Right cardiac atrium (tissue), 5 donors: ENCODE measurements around the gene LMX1B. TPM values are rescaled to one million over a fixed set of nuclear protein-coding genes. Genes with fewer than 3 reads are reported as not detected.
A peak's percentile ranks its signal among the peaks of the same experiment; 100 is the strongest.
"Not testable (repeated sequence)": the region's sequence is repeated elsewhere in the genome, so short reads cannot be mapped to it uniquely, and the experiment has no call there.

Source experiments
- ATAC-seq, 2 donors: fragments of 200-7000 bp; cut with Tn5 transposase; one replicate each; pipeline versions ENCODE4 v1.8.0 to v1.9.1; 2020; ENCODE audit warnings: moderate library complexity in 2 of 2, mild to moderate bottlenecking in 1 of 2
- DNase-seq, 3 donors: peaks; one replicate each; pipeline ENCODE4 v3.0.0-alpha.2; 2020
- H3K27ac ChIP-seq: one replicate; pipeline ENCODE4 v1.5.1; 2013; ENCODE audit warnings: mild to moderate bottlenecking, low read length, control low read depth, moderate library complexity
- H3K27me3 ChIP-seq: one replicate; pipeline ENCODE4 v1.6.1; 2013; ENCODE audit not compliant: control insufficient read depth, insufficient read depth
- H3K4me1 ChIP-seq: one replicate; pipeline ENCODE4 v1.6.1; 2013; ENCODE audit warnings: low read length; ENCODE audit not compliant: control insufficient read depth, insufficient read depth
- H3K4me3 ChIP-seq: one replicate; pipeline ENCODE4 v1.5.1; 2013; ENCODE audit warnings: low read length, control low read depth
- H3K9me3 ChIP-seq: one replicate; pipeline ENCODE4 v1.6.1; 2013; ENCODE audit warnings: low read length; ENCODE audit not compliant: control insufficient read depth
- WGBS: extraction: QIAGEN DNeasy Blood & Tissue Kit; methylation state at CpG from one replicate; pipeline ENCODE4 v1.1.7; 2013; 5-methylcytosine and 5-hydroxymethylcytosine counted together
- intact Hi-C, 4 donors: fragments of 100-400 bp; cut with DNase I; formaldehyde crosslinking; loops; one replicate each; pipeline versions ENCODE4 v1.11.0 to v1.14.0; 2022 to 2023
- polyA plus RNA-seq: library from polyadenylated mRNA; stranded (reverse); fragments of 200-250 nt; gene quantifications from one replicate; pipeline ENCODE4 v1.2.3, GENCODE V29; 2013
- total RNA-seq, 4 donors: library from RNA; stranded (reverse); fragmentation: NEBNext Ultra II Directional; extraction: Animal tissue kit (Norgen Biotek cat#: 25700); gene quantifications; one replicate each; pipeline ENCODE4 v1.2.1, GENCODE V29; 2021
- donor health status: healthy with polysubstance abuse.
- donor health status: DM: no; HTN: yes; CAD: no.
- donor health status: DM: no; HTN: no; CAD: no.
- donor health status: DM: no; HTN: yes; CAD: no; lungs with severe emphysema.
- donor health status: DM: yes; HTN: yes; CAD: no.

The LMX1B gene
- total and polyA plus RNA-seq, 5 donors = 0.81 to 3.6 (median 1.7) TPM

DNA sequence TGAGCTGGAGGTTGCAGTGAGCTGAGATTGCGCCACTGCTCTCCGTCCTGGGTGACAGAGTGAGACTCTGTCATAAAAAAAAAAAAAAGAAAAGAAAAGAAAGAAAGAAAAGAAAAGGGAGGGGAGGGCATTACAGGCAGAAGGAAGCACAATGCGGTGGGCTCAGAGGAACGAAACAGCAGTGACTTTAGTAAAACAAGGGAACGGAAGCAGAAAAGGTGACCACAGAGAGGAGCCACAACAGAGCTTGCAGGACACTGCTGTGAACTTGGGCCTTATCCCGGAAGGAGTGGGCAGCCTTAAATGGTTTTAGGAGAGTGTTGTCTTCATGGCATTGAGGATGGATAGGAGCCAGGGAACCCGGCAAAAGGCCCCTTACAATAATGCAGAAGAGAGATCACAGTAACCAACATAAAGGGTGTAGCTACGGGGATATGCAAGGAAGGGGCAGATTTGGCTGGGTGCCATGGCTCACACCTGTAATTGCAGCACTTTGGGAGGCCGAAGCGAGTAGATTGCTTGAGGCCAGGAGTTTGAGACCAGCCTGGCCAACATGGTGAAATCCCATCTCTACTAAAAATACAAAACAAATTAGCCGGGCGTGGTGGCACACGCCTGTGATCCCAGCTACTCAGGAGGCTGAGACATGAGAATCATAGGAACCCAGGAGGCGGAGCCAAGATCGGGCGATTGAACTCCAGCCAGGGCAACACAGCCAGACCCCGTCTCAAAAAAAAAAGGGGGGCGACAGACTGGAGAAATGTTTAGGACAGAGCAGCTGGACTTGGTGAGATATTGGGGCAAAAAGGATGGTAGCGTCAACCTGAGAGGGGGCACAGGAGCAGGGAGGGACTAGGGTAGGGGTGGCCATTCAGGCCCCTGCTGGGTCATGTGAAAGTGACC lies 107.2 kb downstream of the LMX1B start:
- WGBS = 86% methylated on average over 19 of the region's 19 CpGs

DNA sequence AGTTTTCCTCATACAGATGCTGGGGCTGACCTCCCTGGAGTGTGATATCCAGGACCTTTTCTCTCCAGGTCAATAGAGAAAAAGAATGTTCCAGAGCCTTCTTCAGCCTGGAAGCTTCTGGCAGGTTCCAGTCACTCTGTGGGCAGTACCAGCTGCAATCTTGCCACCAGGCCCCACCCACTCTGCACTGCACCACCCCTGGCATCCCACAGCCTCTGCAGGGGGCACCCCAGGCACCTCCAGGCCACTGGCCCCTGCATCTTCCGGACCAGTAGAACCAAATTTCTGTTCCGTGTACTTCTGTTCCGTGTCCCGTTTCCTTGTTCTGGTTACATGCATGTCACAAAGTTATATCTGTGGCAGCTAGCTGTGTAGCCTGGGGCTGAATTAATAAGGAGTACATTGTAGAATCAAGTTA lies 107.8 kb downstream of the LMX1B start:
- no peak overlapping the region for H3K27ac ChIP-seq
- WGBS = 93% methylated on average over 4 of the region's 4 CpGs
- intact Hi-C loops = no loop called here

More for the DNA sequence above, 107.2 kb downstream of the LMX1B start:
- ATAC-seq (no peak), DNase-seq (no peak)
- no peaks in the 10 kb centered on the region for H3K4me1 ChIP-seq
- intact Hi-C loops = no loop called here
- H3K27ac ChIP-seq = no peak overlapping the region
- no peaks in the 10 kb centered on the region for H3K9me3 ChIP-seq
- no peak overlapping the region for H3K4me3 ChIP-seq
- H3K27me3 ChIP-seq = no peaks in the 10 kb centered on the region

DNA sequence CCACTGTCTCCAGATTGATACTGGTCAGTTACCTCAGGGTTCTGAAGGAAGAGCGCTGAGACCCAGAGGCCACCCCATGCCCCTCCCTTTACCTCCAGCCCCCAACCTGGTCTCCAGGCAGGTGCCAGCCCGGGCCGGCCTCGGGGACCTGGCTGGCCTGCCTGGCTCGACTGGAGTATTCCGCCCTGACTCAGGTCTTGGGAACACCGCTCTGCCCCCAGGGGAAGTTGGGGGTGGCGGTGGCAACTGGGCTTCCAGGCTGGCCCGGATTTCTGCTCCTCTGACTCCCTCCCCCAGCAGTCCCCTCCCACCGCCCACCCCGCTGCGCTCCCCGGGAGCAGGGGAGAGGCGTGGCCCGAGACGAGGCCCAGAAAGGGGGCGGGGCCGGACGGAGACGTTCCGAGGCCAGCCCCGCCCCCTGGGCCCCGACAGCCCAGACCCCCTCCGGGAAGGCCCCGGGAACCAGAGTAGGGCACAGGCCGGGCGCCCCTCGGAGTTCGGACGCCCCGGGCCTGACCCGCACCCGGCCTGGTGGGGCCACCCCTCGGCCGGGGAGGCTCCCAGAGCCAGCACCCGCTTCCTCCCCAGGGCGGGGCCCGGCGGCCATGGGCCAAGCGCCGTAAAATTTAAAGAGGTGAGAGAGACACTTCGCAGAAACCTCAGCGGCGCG lies 108.7 kb downstream of the LMX1B start:
- H3K4me1 ChIP-seq = no peaks in the 10 kb centered on the region
- peak; percentile 83 to 95 (median 93) for DNase-seq
- intact Hi-C loops = no loop called here
- ATAC-seq = peak; percentile 93 to 94
- WGBS = 1% methylated on average over 45 of the region's 45 CpGs
- H3K4me3 ChIP-seq = peak overlapping the region; percentile 76
- H3K9me3 ChIP-seq = no peaks in the 10 kb centered on the region
- no peak overlapping the region for H3K27ac ChIP-seq
- no peaks in the 10 kb centered on the region for H3K27me3 ChIP-seq

More for the DNA sequence above, 107.8 kb downstream of the LMX1B start:
- ATAC-seq = no peak
- H3K27me3 ChIP-seq = no peaks in the 10 kb centered on the region
- H3K9me3 ChIP-seq = no peaks in the 10 kb centered on the region
- no peaks in the 10 kb centered on the region for H3K4me1 ChIP-seq
- peak in 1 of 3 donors; percentile 57 for DNase-seq
- no peak overlapping the region for H3K4me3 ChIP-seq

DNA sequence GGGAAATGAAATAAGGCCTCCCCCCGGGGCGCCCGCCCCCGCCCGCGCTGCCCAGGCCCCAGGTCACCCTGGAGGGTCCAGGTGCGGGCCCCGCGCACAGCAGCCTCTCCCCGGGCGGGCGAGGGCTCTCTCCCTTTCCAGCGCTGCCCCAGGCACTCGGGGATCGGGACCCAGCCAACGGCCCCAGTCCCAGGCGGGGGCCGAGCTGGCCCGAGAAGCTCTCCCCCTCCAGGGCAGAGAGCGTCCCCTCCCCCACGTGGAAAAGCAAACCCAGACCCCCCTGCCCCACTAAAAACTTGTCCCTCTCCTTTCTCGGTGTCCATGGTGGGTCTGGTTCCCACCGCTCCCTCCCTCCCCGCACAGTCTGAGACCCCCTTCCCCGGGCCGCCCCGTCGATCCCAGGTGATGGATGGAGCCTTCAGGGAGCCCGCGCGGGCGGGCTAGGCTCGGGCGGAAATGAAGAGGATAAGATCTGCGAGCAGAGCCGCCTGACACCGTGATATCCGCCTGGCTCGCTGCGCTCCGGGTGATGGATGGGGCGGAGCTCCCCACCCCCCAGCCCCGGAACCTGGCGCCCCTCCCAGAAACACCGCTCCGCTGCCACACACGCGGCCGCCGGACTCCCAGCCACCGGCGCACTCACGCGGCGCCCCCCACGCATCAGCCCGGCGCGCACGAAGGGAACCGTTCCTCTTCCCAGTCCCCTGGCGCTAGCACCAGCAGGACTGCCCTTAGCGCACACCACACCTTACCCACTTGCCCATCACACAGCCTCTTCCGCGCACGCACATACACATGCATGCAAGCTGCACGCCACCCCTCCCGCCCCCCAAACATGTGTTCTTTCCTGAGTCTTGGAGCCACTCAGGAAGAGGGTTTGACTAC lies 109.4 kb downstream of the LMX1B start:
- Histone ChIP-seq H3K27ac (peak overlapping the region; percentile 25), H3K9me3 (no peaks in the 10 kb centered on the region), H3K4me1 (no peaks in the 10 kb centered on the region), H3K4me3 (peak overlapping the region; percentile 76), H3K27me3 (no peaks in the 10 kb centered on the region)
- intact Hi-C loops = no loop called here
- 2% methylated on average over 68 of the region's 68 CpGs for WGBS
- DNase-seq = peak; percentile 32 to 79 (median 78)
- peak; percentile 63 to 76 for ATAC-seq

DNA sequence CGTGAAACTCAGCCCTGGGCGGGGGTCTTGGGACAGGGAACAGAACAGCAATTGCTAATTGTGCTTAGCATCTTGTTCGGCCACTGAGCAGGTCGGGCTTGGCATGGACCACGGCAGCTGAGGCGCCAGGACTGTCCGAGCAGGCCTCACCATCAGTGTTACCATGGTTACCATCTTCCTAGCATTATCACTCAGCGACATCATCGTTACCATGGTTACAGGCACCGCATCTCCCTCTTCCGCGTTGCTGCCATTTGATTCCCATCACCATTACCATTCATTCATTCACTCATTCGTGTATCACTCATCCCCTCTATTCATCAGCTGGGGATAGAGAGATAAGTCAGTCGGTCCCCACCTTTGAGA lies 110.1 kb downstream of the LMX1B start:
- H3K9me3 ChIP-seq = no peaks in the 10 kb centered on the region
- ATAC-seq = no peak
- H3K27me3 ChIP-seq = no peaks in the 10 kb centered on the region
- no peak overlapping the region for H3K4me3 ChIP-seq
- intact Hi-C loops = no loop called here
- no peaks in the 10 kb centered on the region for H3K4me1 ChIP-seq
- no peak overlapping the region for H3K27ac ChIP-seq
- DNase-seq = no peak
- WGBS = 34% methylated on average over 14 of the region's 14 CpGs

DNA sequence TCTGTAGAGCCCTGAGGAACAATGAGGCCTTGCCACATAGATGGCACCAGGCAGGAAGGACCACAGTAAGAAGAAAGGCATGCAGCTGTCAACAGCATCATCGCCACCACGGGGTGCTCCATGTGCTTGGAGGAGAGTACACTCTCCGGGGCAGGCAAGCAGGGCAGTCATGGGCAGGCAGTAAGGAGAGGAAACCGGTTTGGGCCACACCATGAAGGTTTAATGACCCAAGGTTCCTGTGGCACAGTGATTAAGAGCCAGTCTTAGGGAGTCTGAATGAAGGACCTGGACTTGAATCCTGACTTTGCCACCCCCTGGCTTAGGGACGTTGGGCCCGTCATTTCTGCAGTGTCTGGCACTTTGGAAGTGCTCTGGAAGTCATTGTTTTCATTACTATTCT lies 110.5 kb downstream of the LMX1B start:
- Histone ChIP-seq H3K27ac (no peak overlapping the region), H3K4me3 (no peak overlapping the region), H3K4me1 (no peaks in the 10 kb centered on the region), H3K9me3 (no peaks in the 10 kb centered on the region), H3K27me3 (no peaks in the 10 kb centered on the region)
- WGBS = 33% methylated on average over 6 of the region's 6 CpGs
- ATAC-seq = peak in 1 of 2 donors; percentile 14
- intact Hi-C loops = no loop called here
- DNase-seq = peak in 2 of 3 donors; percentile 61 to 65

DNA sequence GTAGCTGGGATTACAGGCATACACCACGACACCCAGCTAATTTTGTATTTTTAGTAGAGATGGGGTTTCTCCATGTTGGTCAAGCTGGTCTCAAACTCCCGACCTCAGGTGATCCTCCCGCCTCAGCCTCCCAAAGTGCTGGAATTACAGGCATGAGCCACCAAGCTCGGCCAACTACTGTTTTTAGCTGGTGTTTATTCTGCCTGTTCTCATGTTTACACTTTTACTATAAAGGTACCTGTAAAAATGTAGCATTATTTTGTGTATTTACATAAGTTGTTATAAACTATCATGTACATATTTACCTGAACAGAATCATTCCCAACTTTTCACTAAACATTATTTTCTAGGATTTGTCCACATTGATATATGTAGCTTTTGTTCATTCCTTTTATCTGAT lies 111.8 kb downstream of the LMX1B start:
- H3K27ac ChIP-seq, H3K9me3 ChIP-seq, H3K4me3 ChIP-seq, H3K4me1 ChIP-seq, ATAC-seq, intact Hi-C loops, DNase-seq, H3K27me3 ChIP-seq: not testable (repeated sequence)
- WGBS = 76% methylated on average over 4 of the region's 4 CpGs

DNA sequence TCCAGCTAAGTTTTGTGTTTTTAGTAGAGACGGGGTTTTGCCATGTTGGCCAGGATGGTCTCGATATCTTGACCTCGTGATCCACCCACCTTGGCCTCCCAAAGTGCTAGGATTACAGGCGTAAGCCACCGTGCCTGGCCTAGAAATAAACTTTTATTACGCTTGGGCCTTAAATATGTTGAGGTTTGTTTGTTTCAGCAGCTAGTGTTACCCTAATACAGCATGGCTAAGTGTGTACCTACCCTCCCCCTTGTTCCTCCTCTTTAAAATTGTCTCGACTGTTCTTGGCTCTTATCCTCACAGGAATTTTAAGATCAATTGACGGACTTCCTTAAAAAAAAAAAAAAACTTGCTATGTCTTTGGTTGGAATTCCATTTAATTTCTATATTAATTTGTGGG lies 114.5 kb downstream of the LMX1B start:
- DNase-seq, H3K4me1 ChIP-seq, ATAC-seq, H3K27me3 ChIP-seq, intact Hi-C loops, H3K4me3 ChIP-seq, H3K27ac ChIP-seq, H3K9me3 ChIP-seq: not testable (repeated sequence)
- 82% methylated on average over 8 of the region's 8 CpGs for WGBS

DNA sequence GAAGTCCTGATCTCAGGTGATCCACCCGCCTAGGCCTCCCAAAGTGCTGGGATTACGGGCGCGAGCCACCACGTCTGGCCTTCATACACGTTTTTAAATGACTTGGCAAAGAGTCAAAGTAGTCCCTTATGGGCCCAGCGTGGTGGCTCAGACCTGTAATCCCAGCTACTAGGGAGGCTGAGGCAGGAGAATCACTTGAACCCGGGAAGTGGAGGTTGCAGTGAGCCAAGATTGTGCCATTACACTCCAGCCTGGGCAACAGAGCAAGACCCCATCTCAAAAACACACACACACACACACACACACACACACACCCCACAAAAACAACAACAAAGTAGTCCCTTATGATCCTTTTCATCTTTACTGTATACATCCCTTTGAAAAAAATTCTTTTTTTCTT lies 116.9 kb downstream of the LMX1B start:
- DNase-seq, H3K9me3 ChIP-seq, H3K4me1 ChIP-seq, H3K4me3 ChIP-seq, intact Hi-C loops, H3K27ac ChIP-seq, ATAC-seq, H3K27me3 ChIP-seq: not testable (repeated sequence)
- WGBS = 86% methylated on average over 8 of the region's 8 CpGs

DNA sequence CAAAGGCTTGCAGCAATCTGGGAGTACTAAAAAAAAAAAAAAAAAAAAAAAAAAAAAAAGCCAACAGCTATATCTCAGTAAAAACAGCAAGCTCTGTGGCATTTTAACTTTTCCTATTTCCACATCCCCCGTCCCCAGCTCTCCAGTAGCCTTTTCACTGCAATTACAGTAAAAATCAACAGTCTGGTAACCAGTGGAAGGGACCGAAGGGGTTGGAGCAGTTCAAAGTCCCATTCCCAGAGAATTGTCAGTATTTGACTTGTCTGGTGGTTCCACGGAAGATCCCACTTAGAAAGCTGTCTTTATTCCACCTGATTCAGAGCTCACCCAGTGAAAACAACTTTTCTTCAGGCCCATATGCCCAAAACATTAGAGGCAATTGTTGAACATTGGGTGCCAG lies 119.3 kb downstream of the LMX1B start:
- WGBS = 83% methylated on average over 3 of the region's 3 CpGs
- Histone ChIP-seq H3K4me1 (no peaks in the 10 kb centered on the region), H3K4me3 (no peak overlapping the region), H3K27me3 (no peaks in the 10 kb centered on the region), H3K27ac (no peak overlapping the region), H3K9me3 (peaks cover 3% of the 10 kb centered on the region)
- DNase-seq = no peak
- no peak for ATAC-seq
- intact Hi-C loops = no loop called here
